SK-N-SH (cell line): ENCODE measurements around the gene ADK. TPM values are rescaled to one million over a fixed set of nuclear protein-coding genes. Genes with fewer than 3 reads are reported as not detected.

Source experiments
- CTCF ChIA-PET: fragments of 300-600, 350-600 bp; formaldehyde crosslinking; extraction: SDS; loops from one replicate; lab custom pipeline; 2021; lab: Yijun Ruan, JAX
- POLR2A ChIA-PET: fragments of 350-600 bp; sonication (Branson Sonifier 250); formaldehyde crosslinking; extraction: SDS; loops from one replicate; lab custom pipeline; 2020; ENCODE audit warnings: antibody characterized with exemption, inconsistent platforms; lab: Yijun Ruan, JAX
- DNase-seq: peaks from one replicate; pipeline ENCODE4 v3.0.0; 2012
- H2AFZ ChIP-seq: fragments of 200-600 bp; sonication (generic); 2 replicates; pipeline ENCODE4 v1.8.1; 2016; ENCODE audit warnings: antibody characterized with exemption, mild to moderate bottlenecking, low read depth
- H3F3A ChIP-seq: fragments of 200-600 bp; sonication (generic); replicated peaks from 2 replicates; pipeline ENCODE3; 2016; ENCODE audit warnings: antibody characterized with exemption, mild to moderate bottlenecking; ENCODE audit not compliant: insufficient read depth
- H3K27ac ChIP-seq, 2 experiments: fragments of 200-500 bp in 1 of 2; fragments of 200-600 bp in 1 of 2; sonication (Bioruptor generic) in 1 of 2; sonication (generic), shearing (Covaris generic) in 1 of 2; 2 replicates each; pipeline versions ENCODE4 v1.5.1 to v1.6.1; 2014 to 2016; ENCODE audit warnings: low read depth in 2 of 2, inconsistent platforms in 1 of 2, low read length in 1 of 2, mild to moderate bottlenecking in 1 of 2, mixed read lengths in 1 of 2
- H3K27me3 ChIP-seq: fragments of 200-600 bp; sonication (generic), shearing (Covaris generic); 2 replicates; pipeline ENCODE4 v1.6.1; 2016; ENCODE audit warnings: mixed run types; ENCODE audit not compliant: insufficient read depth
- H3K36me3 ChIP-seq, 2 experiments: fragments of 200-500 bp in 1 of 2; fragments of 200-600 bp in 1 of 2; sonication (Bioruptor generic) in 1 of 2; sonication (generic) in 1 of 2; replicated peaks in 1 of 2; 2 replicates each; pipeline versions ENCODE3 to v1.5.1; 2014 to 2016; ENCODE audit warnings: low read length in 1 of 2, mild to moderate bottlenecking in 1 of 2; ENCODE audit not compliant: insufficient read depth in 2 of 2, control insufficient read depth in 1 of 2
- H3K4me1 ChIP-seq, 2 experiments: fragments of 200-500 bp in 1 of 2; fragments of 200-600 bp in 1 of 2; sonication (Bioruptor generic) in 1 of 2; sonication (generic), shearing (Covaris generic) in 1 of 2; 2 replicates each; pipeline versions ENCODE4 v1.5.1 to v1.6.1; 2014 to 2016; ENCODE audit warnings: low read depth in 1 of 2, low read length in 1 of 2, mixed run types in 1 of 2; ENCODE audit not compliant: insufficient read depth in 2 of 2, control insufficient read depth in 1 of 2
- H3K4me2 ChIP-seq: fragments of 200-600 bp; sonication (generic), shearing (Covaris generic); 2 replicates; pipeline ENCODE4 v1.6.1; 2017; ENCODE audit warnings: mixed run types
- H3K4me3 ChIP-seq, 2 experiments: fragments of 200-500 bp in 1 of 2; fragments of 200-600 bp in 1 of 2; sonication (Bioruptor generic) in 1 of 2; sonication (generic), shearing (Covaris generic) in 1 of 2; 2 replicates each; pipeline versions ENCODE4 v1.5.1 to v1.8.1; 2014 to 2016; ENCODE audit warnings: low read depth in 2 of 2, inconsistent platforms in 1 of 2, low read length in 1 of 2, mild to moderate bottlenecking in 1 of 2, mixed read lengths in 1 of 2, moderate library complexity in 1 of 2
- H3K79me2 ChIP-seq: fragments of 200-600 bp; sonication (generic); 2 replicates; pipeline ENCODE4 v1.8.1; 2017; ENCODE audit warnings: mild to moderate bottlenecking; ENCODE audit not compliant: insufficient read depth
- H3K9ac ChIP-seq: fragments of 200-600 bp; sonication (generic); 2 replicates; pipeline ENCODE4 v1.6.1; 2017; ENCODE audit warnings: mixed run types
- H3K9me2 ChIP-seq: fragments of 200-600 bp; sonication (generic); 2 replicates; pipeline ENCODE4 v1.6.1; 2017; ENCODE audit warnings: mixed run types
- H3K9me3 ChIP-seq: fragments of 200-600 bp; sonication (generic); 2 replicates; pipeline ENCODE4 v1.6.1; 2017; ENCODE audit warnings: mixed run types, mild to moderate bottlenecking, moderate library complexity
- H4K20me1 ChIP-seq: fragments of 200-600 bp; sonication (generic); 2 replicates; pipeline ENCODE4 v1.6.1; 2017; ENCODE audit warnings: mild to moderate bottlenecking, mixed run types; ENCODE audit not compliant: insufficient read depth
- ELF1 ChIP-seq: IDR thresholded peaks from 2 replicates; pipeline ENCODE4 v1.4.0; 2012
- EP300 ChIP-seq, 2 experiments: IDR thresholded peaks; 2 replicates each; pipeline versions ENCODE4 v1.4.0 to v1.6.1; 2012; ENCODE audit warnings: borderline replicate concordance in 1 of 2, low read depth in 1 of 2, low read length in 1 of 2
- FOXJ3 ChIP-seq: sonication (generic); formaldehyde crosslinking; IDR thresholded peaks from 2 replicates; pipeline ENCODE4 v1.5.1; 2020; ENCODE audit warnings: mild to moderate bottlenecking, missing genetic modification reagents
- GATA2 ChIP-seq: sonication (generic); formaldehyde crosslinking; IDR thresholded peaks from 2 replicates; pipeline ENCODE4 v1.5.0; 2020; ENCODE audit warnings: mild to moderate bottlenecking, missing genetic modification reagents
- JUND ChIP-seq: IDR thresholded peaks from 2 replicates; pipeline ENCODE4 v1.4.0; 2012
- MAX ChIP-seq: IDR thresholded peaks from 2 replicates; pipeline ENCODE4 v1.4.0; 2012; ENCODE audit warnings: low read depth
- MEF2A ChIP-seq: IDR thresholded peaks from 2 replicates; pipeline ENCODE4 v1.4.0; 2012; ENCODE audit warnings: low read depth, borderline replicate concordance
- MXI1 ChIP-seq: IDR thresholded peaks from 2 replicates; pipeline ENCODE4 v1.6.1; 2012; ENCODE audit warnings: mild to moderate bottlenecking, low read depth, low read length, improper control_type of control experiment
- NFIC ChIP-seq: IDR thresholded peaks from 2 replicates; pipeline ENCODE4 v1.4.0; 2012; ENCODE audit warnings: borderline replicate concordance
- NRF1 ChIP-seq: IDR thresholded peaks from 2 replicates; pipeline ENCODE4 v1.6.1; 2012; ENCODE audit warnings: low read depth, mild to moderate bottlenecking, low read length
- POLR2AphosphoS5 ChIP-seq: IDR thresholded peaks from 2 replicates; pipeline ENCODE4 v1.6.1; 2012; ENCODE audit warnings: low read depth, low read length
- RAD21 ChIP-seq: IDR thresholded peaks from 2 replicates; pipeline ENCODE4 v1.6.1; 2012; ENCODE audit warnings: mild to moderate bottlenecking, low read length
- RCOR1 ChIP-seq: fragments of 150-350 bp; IDR thresholded peaks from 2 replicates; pipeline ENCODE4 v1.6.1; 2017; ENCODE audit warnings: antibody characterized with exemption, low read length
- RFX5 ChIP-seq: IDR thresholded peaks from 2 replicates; pipeline ENCODE4 v1.6.1; 2012; ENCODE audit warnings: mild to moderate bottlenecking, improper control_type of control experiment, low read length
- SIN3A ChIP-seq: IDR thresholded peaks from 2 replicates; pipeline ENCODE4 v1.6.1; 2012; ENCODE audit warnings: low read depth, mild to moderate bottlenecking, low read length, moderate library complexity, borderline replicate concordance
- TAF1 ChIP-seq: IDR thresholded peaks from 2 replicates; pipeline ENCODE4 v1.6.1; 2012; ENCODE audit warnings: low read depth, mild to moderate bottlenecking, low read length, moderate library complexity, borderline replicate concordance
- TEAD4 ChIP-seq: IDR thresholded peaks from 2 replicates; pipeline ENCODE4 v1.4.0; 2012; ENCODE audit warnings: mild to moderate bottlenecking, borderline replicate concordance; ENCODE audit not compliant: insufficient read depth
- USF2 ChIP-seq: fragments of 150-350 bp; IDR thresholded peaks from 2 replicates; pipeline ENCODE4 v1.6.1; 2017; ENCODE audit warnings: antibody characterized with exemption, low read length, low read depth, borderline replicate concordance
- YY1 ChIP-seq: IDR thresholded peaks from 2 replicates; pipeline ENCODE4 v1.4.0; 2012; ENCODE audit warnings: low read depth, mild to moderate bottlenecking
- ZBTB33 ChIP-seq: IDR thresholded peaks from 2 replicates; pipeline ENCODE4 v1.4.0; 2012; ENCODE audit warnings: low read depth, borderline replicate concordance
- WGBS: methylation state at CpG from one replicate; pipeline ENCODE4 v1.1.6; 2017; ENCODE audit warnings: low lambda C conversion rate; 5-methylcytosine and 5-hydroxymethylcytosine counted together
- polyA plus RNA-seq, 3 experiments: library from polyadenylated mRNA; depleted of rRNA; stranded (reverse); fragments of >200 nt; gene quantifications; 2 replicates each; pipeline ENCODE4 v1.2.3, GENCODE V29; 2012

The ADK gene
- polyA plus RNA-seq, 1 of the 3 experiments (the other 2 are of a cell fraction) = 25.1 TPM

- ChIA-PET POLR2A (interaction anchor here (0.6 kb wide), 1 partner anchor 326 kb away, joined by 3 read pairs; no protein-coding TSS in a partner anchor), CTCF (interaction anchor here (0.6 to 3.6 kb wide), 7 partner anchors 10 to 234 kb away, joined by 3 to 16 read pairs (median 4); no protein-coding TSS in a partner anchor)
- Histone ChIP-seq H3K4me1 (peaks cover 3 to 31% of the 10 kb centered on the region in 2 experiments; a peak in 2 of 4 replicates), H3K4me2 (0 out of 2 replicates have a peak overlapping the region, but pooled peaks have one; percentile 16), H2AFZ (no peak overlapping the region), H4K20me1 (peaks cover 22% of the 10 kb centered on the region), H3K9me3 (no peaks in the 10 kb centered on the region), H3F3A (peaks cover 43% of the 10 kb centered on the region), H3K9me2 (no peaks in the 10 kb centered on the region), H3K4me3 (no peak overlapping the region), H3K27ac (peak overlapping the region; percentile 37 to 97), H3K9ac (no peak overlapping the region), H3K27me3 (no peaks in the 10 kb centered on the region), H3K79me2 (peaks cover 60% of the 10 kb centered on the region), H3K36me3 (peaks cover 80 to 93% of the 10 kb centered on the region in 2 experiments)
- no peak for TF ChIP-seq TEAD4
- no peak for TF ChIP-seq ELF1
- TF ChIP-seq FOXJ3 (CRISPR knock-in tag) = no peak
- DNase-seq = peak; percentile 40
- 35% methylated on average over 1 of the region's 1 CpG for WGBS
Observed at GRCh38 chr10:74113546-74113945, 37.5 kb upstream of the ADK start.

GRCh38 chr10:74114041-74114448 is 37.0 kb upstream of the ADK start:
- no peak overlapping the region for H2AFZ ChIP-seq
- peaks cover 6 to 33% of the 10 kb centered on the region in 2 experiments; a peak in 2 of 4 replicates for H3K4me1 ChIP-seq
- ChIA-PET CTCF (interaction anchor here (0.6 to 3.6 kb wide), 7 partner anchors 10 to 264 kb away, joined by 3 to 16 read pairs (median 4); no protein-coding TSS in a partner anchor), POLR2A (interaction anchor here (0.6 to 1.4 kb wide), 2 partner anchors 17 to 325 kb away, joined by 3 to 4 read pairs; no protein-coding TSS in a partner anchor)
- WGBS = 60% methylated on average over 12 of the region's 12 CpGs
- H3K9ac ChIP-seq = no peak overlapping the region
- H3F3A ChIP-seq = peaks cover 48% of the 10 kb centered on the region
- H3K27ac ChIP-seq = peak overlapping the region; percentile 37 to 97
- H3K9me3 ChIP-seq = no peaks in the 10 kb centered on the region
- H3K27me3 ChIP-seq = no peaks in the 10 kb centered on the region
- TF ChIP-seq USF2 = no peak
- peak; percentile 72 for TF ChIP-seq GATA2 (CRISPR knock-in tag)
- TF ChIP-seq MXI1 = peak; percentile 49; the same call in 1 of the 2 replicates
- TF ChIP-seq SIN3A = no peak
- no peak for TF ChIP-seq YY1
- no peak for TF ChIP-seq POLR2AphosphoS5
- 0 out of 2 replicates have a peak overlapping the region, but pooled peaks have one; percentile 16 for H3K4me2 ChIP-seq
- no peak overlapping the region for H3K4me3 ChIP-seq
- H4K20me1 ChIP-seq = peaks cover 22% of the 10 kb centered on the region
- peaks cover 82 to 95% of the 10 kb centered on the region in 2 experiments for H3K36me3 ChIP-seq
- H3K79me2 ChIP-seq = peaks cover 55% of the 10 kb centered on the region
- DNase-seq = peak; percentile 66
- H3K9me2 ChIP-seq = no peaks in the 10 kb centered on the region

GRCh38 chr10:74117738-74118137 is 33.3 kb upstream of the ADK start:
- no peaks in the 10 kb centered on the region for H4K20me1 ChIP-seq
- POLR2A ChIA-PET = no interaction called here
- H3K79me2 ChIP-seq = peaks cover 21% of the 10 kb centered on the region; the same call in 1 of the 2 replicates
- H3K9me3 ChIP-seq = no peaks in the 10 kb centered on the region
- no peak overlapping the region for H3K4me2 ChIP-seq
- 91% methylated on average over 4 of the region's 4 CpGs for WGBS
- no peaks in the 10 kb centered on the region for H3K9me2 ChIP-seq
- CTCF ChIA-PET = interaction anchor here (1.0 to 1.5 kb wide), 2 partner anchors 33 to 231 kb away, joined by 3 to 8 read pairs; partner anchors contain the start of genes ADK and AP3M1
- no peak for DNase-seq
- 0 out of 4 replicates have a peak overlapping the region, but pooled peaks of 1 of the 2 experiments have one; percentile 48 for H3K27ac ChIP-seq
- no peak overlapping the region for H2AFZ ChIP-seq
- peaks cover 6 to 29% of the 10 kb centered on the region in 2 experiments; a peak in 2 of 4 replicates for H3K4me1 ChIP-seq
- H3K4me3 ChIP-seq = no peak overlapping the region
- H3K36me3 ChIP-seq = peaks cover 83 to 93% of the 10 kb centered on the region in 2 experiments
- no peaks in the 10 kb centered on the region for H3K27me3 ChIP-seq
- H3F3A ChIP-seq = peaks cover 69% of the 10 kb centered on the region
- H3K9ac ChIP-seq = no peak overlapping the region
- no peak for TF ChIP-seq ZBTB33
- no peak for TF ChIP-seq MXI1
- TF ChIP-seq GATA2 (CRISPR knock-in tag) = no peak
- TF ChIP-seq MAX = no peak
- TF ChIP-seq NFIC = no peak
- no peak for TF ChIP-seq POLR2AphosphoS5
- no peak for TF ChIP-seq MEF2A
- TF ChIP-seq RCOR1 = no peak
- TF ChIP-seq RFX5 = no peak
- TF ChIP-seq RAD21 = no peak
- TF ChIP-seq SIN3A = no peak
- no peak for TF ChIP-seq NRF1
- TF ChIP-seq TAF1 = no peak
- TF ChIP-seq JUND = no peak
- no peak for TF ChIP-seq EP300 (IDR thresholded peaks at IDR 0.05; ENCODE audit: borderline replicate concordance in 1 of 2, low read depth in 1 of 2, low read length in 1 of 2)
